PC-9 (cell line): ENCODE results near the gene NAA10. TPM values are rescaled to one million over a fixed set of nuclear protein-coding genes. Genes with fewer than 3 reads are reported as not detected.

ENCODE experiments used
- BruUV-seq: library from RNA; stranded (reverse); fragments of 400-500 nt; replicated peaks from 2 replicates; lab custom pipeline; 2021; lab: Mats Ljungman, UMichigan
- CTCF ChIA-PET: fragments of 300-600 bp; sonication (Branson Sonifier 250); formaldehyde crosslinking; loops from one replicate; lab custom pipeline; 2022; ENCODE audit warnings: antibody characterized with exemption; lab: Charles Lee
- POLR2A ChIA-PET: fragments of 300-600 bp; sonication (Branson Sonifier 250); formaldehyde crosslinking; loops from one replicate; lab custom pipeline; 2022; ENCODE audit warnings: antibody characterized with exemption; ENCODE audit not compliant: unreplicated experiment; lab: Charles Lee
- DNase-seq, 2 experiments: peaks; one replicate each; pipeline versions ENCODE4 v3.0.0 to v3.0.0-alpha.2; 2015 to 2022; ENCODE audit warnings: mixed read lengths in 1 of 2
- H2AFZ ChIP-seq: fragments of 200-600 bp; sonication (generic); 2 replicates; pipeline ENCODE4 v1.8.1; 2017; ENCODE audit warnings: antibody characterized with exemption
- H3F3A ChIP-seq: fragments of 200-600 bp; sonication (generic); 2 replicates; pipeline ENCODE4 v1.8.1; 2017; ENCODE audit warnings: antibody characterized with exemption, mild to moderate bottlenecking, low read depth; ENCODE audit not compliant: insufficient read depth
- H3K27ac ChIP-seq: fragments of 200-600 bp; sonication (generic); 2 replicates; pipeline ENCODE4 v1.6.1; 2016; ENCODE audit warnings: mixed run types
- H3K27me3 ChIP-seq: fragments of 200-600 bp; sonication (generic); 2 replicates; pipeline ENCODE4 v1.6.1; 2016; ENCODE audit warnings: low read depth, mixed run types; ENCODE audit not compliant: insufficient read depth
- H3K36me3 ChIP-seq: fragments of 200-600 bp; sonication (generic); 2 replicates; pipeline ENCODE4 v1.6.1; 2016; ENCODE audit warnings: low read depth, mixed run types
- H3K4me1 ChIP-seq: fragments of 200-600 bp; sonication (generic); replicated peaks from 2 replicates; pipeline ENCODE4 v1.6.1; 2016; ENCODE audit warnings: mixed run types; ENCODE audit not compliant: insufficient read depth
- H3K4me2 ChIP-seq: fragments of 200-600 bp; sonication (generic); 2 replicates; pipeline ENCODE4 v1.6.1; 2017; ENCODE audit warnings: mixed run types
- H3K4me3 ChIP-seq: fragments of 200-600 bp; sonication (generic); 2 replicates; pipeline ENCODE4 v1.6.1; 2016; ENCODE audit warnings: mixed run types
- H3K79me2 ChIP-seq: fragments of 200-600 bp; sonication (generic); 2 replicates; pipeline ENCODE4 v1.6.1; 2017; ENCODE audit warnings: low read depth, mixed run types
- H3K9me2 ChIP-seq: fragments of 200-600 bp; sonication (generic); 2 replicates; pipeline ENCODE4 v1.8.1; 2017; ENCODE audit warnings: mild to moderate bottlenecking; ENCODE audit not compliant: insufficient read depth
- H3K9me3 ChIP-seq: fragments of 200-600 bp; sonication (generic); 2 replicates; pipeline ENCODE4 v1.8.1; 2016; ENCODE audit warnings: low read depth; ENCODE audit not compliant: insufficient read depth
- H4K20me1 ChIP-seq: fragments of 200-600 bp; sonication (generic); 2 replicates; pipeline ENCODE4 v1.8.1; 2017; ENCODE audit not compliant: insufficient read depth
- EZH2 ChIP-seq: fragments of 200-600 bp; sonication (generic); IDR thresholded peaks from 2 replicates; pipeline ENCODE4 v1.8.0; 2017; ENCODE audit warnings: antibody characterized with exemption, low read depth
- intact Hi-C: fragments of 100-400 bp; cut with micrococcal nuclease; formaldehyde crosslinking; loops from one replicate; pipeline ENCODE4 v1.10.0; 2022; ENCODE audit not compliant: unreplicated experiment
- total RNA-seq: library from RNA; stranded (reverse); gene quantifications from 2 replicates; pipeline ENCODE4 v1.2.3, GENCODE V29; 2021
- TF ChIP-seq, protein P1 (sequence below): fragments of 200-600 bp; sonication (generic); conservative IDR thresholded peaks from 2 replicates; pipeline ENCODE4 v1.6.1; 2017; ENCODE audit warnings: mixed run types, antibody characterized with exemption, mild to moderate bottlenecking, moderate library complexity

The NAA10 gene
- total RNA-seq, 1 experiment from 2014 or later: 181 TPM

- no peak overlapping the region for H3K4me2 ChIP-seq
- H3F3A ChIP-seq: peaks cover 5% of the 10 kb centered on the region
- no peak overlapping the region for H3K27ac ChIP-seq
- intact Hi-C loops: no loop called here
- no peaks in the 10 kb centered on the region for H3K27me3 ChIP-seq
- TF ChIP-seq, protein P1, sequence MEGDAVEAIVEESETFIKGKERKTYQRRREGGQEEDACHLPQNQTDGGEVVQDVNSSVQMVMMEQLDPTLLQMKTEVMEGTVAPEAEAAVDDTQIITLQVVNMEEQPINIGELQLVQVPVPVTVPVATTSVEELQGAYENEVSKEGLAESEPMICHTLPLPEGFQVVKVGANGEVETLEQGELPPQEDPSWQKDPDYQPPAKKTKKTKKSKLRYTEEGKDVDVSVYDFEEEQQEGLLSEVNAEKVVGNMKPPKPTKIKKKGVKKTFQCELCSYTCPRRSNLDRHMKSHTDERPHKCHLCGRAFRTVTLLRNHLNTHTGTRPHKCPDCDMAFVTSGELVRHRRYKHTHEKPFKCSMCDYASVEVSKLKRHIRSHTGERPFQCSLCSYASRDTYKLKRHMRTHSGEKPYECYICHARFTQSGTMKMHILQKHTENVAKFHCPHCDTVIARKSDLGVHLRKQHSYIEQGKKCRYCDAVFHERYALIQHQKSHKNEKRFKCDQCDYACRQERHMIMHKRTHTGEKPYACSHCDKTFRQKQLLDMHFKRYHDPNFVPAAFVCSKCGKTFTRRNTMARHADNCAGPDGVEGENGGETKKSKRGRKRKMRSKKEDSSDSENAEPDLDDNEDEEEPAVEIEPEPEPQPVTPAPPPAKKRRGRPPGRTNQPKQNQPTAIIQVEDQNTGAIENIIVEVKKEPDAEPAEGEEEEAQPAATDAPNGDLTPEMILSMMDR: no peak
- TF ChIP-seq EZH2: no peak
- peaks cover 24% of the 10 kb centered on the region for H3K4me1 ChIP-seq
- no peak overlapping the region for H2AFZ ChIP-seq
- BruUV-seq: no TSS peak
- ChIA-PET POLR2A (no interaction called here), CTCF (no interaction called here)
- no peaks in the 10 kb centered on the region for H3K79me2 ChIP-seq
- DNase-seq: no peak
- no peaks in the 10 kb centered on the region for H3K9me2 ChIP-seq
- H3K4me3 ChIP-seq: no peak overlapping the region
- H3K9me3 ChIP-seq: no peaks in the 10 kb centered on the region
- H4K20me1 ChIP-seq: no peaks in the 10 kb centered on the region
- no peaks in the 10 kb centered on the region for H3K36me3 ChIP-seq
These were observed 36.9 kb downstream of the NAA10 start for GRCh38 chrX:153897899-153898298.

GRCh38 chrX:153889123-153889522, 45.7 kb downstream of the NAA10 start:
- Histone ChIP-seq H3K79me2 (no peaks in the 10 kb centered on the region), H3K36me3 (no peaks in the 10 kb centered on the region), H3F3A (no peaks in the 10 kb centered on the region), H3K27ac (no peak overlapping the region), H2AFZ (no peak overlapping the region), H3K4me1 (0 out of 2 replicates have a peak, but pooled peaks cover 12% of the 10 kb centered on the region), H3K4me3 (no peak overlapping the region), H3K27me3 (peaks cover 11% of the 10 kb centered on the region), H4K20me1 (no peaks in the 10 kb centered on the region; the same call in 1 of the 2 replicates), H3K9me2 (no peaks in the 10 kb centered on the region), H3K9me3 (no peaks in the 10 kb centered on the region), H3K4me2 (no peak overlapping the region)
- CTCF ChIA-PET: no interaction called here
- no TSS peak for BruUV-seq
- TF ChIP-seq, protein P1: no peak
- TF ChIP-seq EZH2: no peak
- POLR2A ChIA-PET: no interaction called here
- intact Hi-C loops: loop anchor here (10.0 kb wide), 2 partner anchors 94 to 184 kb away; partner anchors contain the start of genes IDH3G and SSR4
- DNase-seq: no peak

DNA sequence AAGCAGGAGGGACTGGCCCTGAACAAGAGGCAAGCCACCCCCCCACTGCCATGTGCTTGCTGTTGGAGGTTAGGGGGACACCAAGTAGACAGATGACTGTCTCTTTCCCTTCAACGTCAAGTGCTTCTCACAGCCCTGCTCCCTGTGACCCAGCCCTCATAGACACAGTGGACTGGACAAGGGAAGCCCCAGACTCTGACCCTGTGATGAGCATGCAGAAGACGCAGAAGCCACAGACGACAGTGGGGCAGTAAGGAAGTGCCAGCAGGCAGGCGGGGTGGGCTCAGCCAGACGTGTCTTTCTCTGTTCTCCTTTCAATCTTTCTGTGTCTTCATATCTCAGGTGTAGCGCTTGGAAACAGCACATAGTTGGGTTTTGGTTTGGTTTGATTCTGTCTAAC, 46.5 kb downstream of the NAA10 start:
- no peak for DNase-seq
- Histone ChIP-seq H3K4me1 (0 out of 2 replicates have a peak, but pooled peaks cover 12% of the 10 kb centered on the region), H3K9me3 (no peaks in the 10 kb centered on the region), H2AFZ (no peak overlapping the region), H3F3A (no peaks in the 10 kb centered on the region), H3K9me2 (no peaks in the 10 kb centered on the region), H3K79me2 (no peaks in the 10 kb centered on the region), H3K4me2 (no peak overlapping the region), H3K36me3 (no peaks in the 10 kb centered on the region), H3K4me3 (no peak overlapping the region), H3K27me3 (peaks cover 11% of the 10 kb centered on the region), H3K27ac (no peak overlapping the region), H4K20me1 (no peaks in the 10 kb centered on the region; the same call in 1 of the 2 replicates)
- no TSS peak for BruUV-seq
- TF ChIP-seq, protein P1: no peak
- intact Hi-C loops: loop anchor here (10.0 kb wide), 2 partner anchors 94 to 184 kb away; partner anchors contain the start of genes IDH3G and SSR4
- ChIA-PET CTCF (no interaction called here), POLR2A (no interaction called here)
